ENCODE results near the gene RPL35.

RPL35 gene

DNA sequence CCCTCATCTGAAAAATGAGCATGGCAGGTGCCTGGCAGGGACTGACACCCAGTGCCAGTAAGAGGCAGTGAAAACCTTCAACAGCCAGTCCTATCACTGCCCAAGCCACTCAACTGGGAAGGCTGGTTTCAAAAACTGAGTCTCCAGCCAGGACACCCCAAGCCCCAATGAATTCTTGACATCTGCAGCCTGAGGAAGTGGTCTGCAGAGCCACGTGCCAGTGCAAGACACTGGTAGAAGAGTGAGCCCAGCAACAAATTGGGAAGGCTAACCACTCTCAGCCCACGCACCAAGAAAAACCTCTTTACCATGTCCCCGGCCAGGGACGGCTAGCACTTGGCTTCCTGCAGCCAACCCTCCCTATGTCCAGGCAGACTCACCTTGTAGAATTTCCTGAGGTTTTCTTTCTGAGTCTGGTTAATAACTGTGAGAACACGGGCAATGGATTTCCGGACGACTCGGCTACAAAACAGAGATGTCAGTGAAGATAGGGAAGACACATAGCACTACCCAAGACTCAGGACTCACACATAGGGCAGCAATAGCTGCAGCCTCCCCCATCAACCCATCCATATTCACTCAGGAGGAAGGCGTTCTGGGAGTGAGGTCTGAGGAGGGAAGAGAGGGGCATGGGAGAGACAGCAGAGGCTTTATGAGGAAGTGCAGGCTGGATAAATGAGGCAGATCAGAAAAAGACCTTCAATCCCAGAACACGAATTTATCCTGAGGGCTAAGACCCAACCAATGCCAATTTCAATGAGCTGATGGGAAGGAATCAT lies 1.8 kb downstream of the RPL35 start:
- DNase-seq (ENCODE audit: low spot score) = no peak
- in situ Hi-C loops (cut with MboI; ENCODE audit: low pct_unique_long_range_greater_than_20kb, low sequenced_read_pairs, unreplicated experiment) = no loop called here
- no peak for TF ChIP-seq CTCF (IDR thresholded peaks at IDR 0.05; ENCODE audit: extremely low read depth, insufficient read depth, missing control alignments)

- in situ Hi-C loops (cut with MboI; ENCODE audit: low pct_unique_long_range_greater_than_20kb, low sequenced_read_pairs, unreplicated experiment) = no loop called here
- no peak for DNase-seq (ENCODE audit: low spot score)
- TF ChIP-seq CTCF (IDR thresholded peaks at IDR 0.05; ENCODE audit: extremely low read depth, insufficient read depth, missing control alignments) = no peak
Measured at GRCh38 chr9:124858330-124859046, 3.3 kb downstream of the RPL35 start.

DNA sequence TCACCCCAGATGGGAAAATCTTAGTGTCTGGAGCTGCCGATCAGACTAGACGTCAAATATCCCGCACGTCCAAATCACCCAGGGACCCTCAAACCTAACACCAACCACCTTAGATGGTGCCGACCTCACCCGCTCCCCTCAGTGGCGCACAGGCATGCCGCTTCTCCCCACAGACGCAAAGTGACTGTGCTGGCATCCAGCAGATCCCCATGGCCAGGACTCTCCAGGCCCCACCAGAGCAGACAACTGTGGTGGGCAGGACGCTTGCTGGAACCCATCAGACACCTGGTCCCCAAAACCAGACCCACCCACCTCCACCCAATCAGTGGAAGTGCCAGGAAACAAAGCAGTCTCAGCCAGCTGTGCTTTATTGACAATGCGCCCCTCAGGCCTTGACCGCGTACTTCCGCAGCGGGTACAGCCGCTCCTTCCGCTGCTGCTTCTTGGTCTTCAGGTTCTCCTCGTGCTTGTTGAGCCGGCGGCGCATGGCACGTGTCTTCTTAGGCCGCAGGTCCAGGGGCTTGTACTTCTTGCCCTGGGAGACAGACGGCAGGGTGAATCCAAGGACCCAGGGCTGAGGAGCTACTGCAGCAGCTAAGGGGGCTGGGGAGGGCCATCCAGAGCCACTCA lies 4.1 kb downstream of the RPL35 start:
- in situ Hi-C loops (cut with MboI; ENCODE audit: low pct_unique_long_range_greater_than_20kb, low sequenced_read_pairs, unreplicated experiment) = no loop called here
- no peak for DNase-seq (ENCODE audit: low spot score)
- TF ChIP-seq CTCF (IDR thresholded peaks at IDR 0.05; ENCODE audit: extremely low read depth, insufficient read depth, missing control alignments) = no peak

- TF ChIP-seq CTCF (IDR thresholded peaks at IDR 0.05; ENCODE audit: extremely low read depth, insufficient read depth, missing control alignments) = peak; percentile 47
- in situ Hi-C loops (cut with MboI; ENCODE audit: low pct_unique_long_range_greater_than_20kb, low sequenced_read_pairs, unreplicated experiment) = no loop called here
- DNase-seq (ENCODE audit: low spot score) = no peak
Measured at GRCh38 chr9:124855944-124856765, 5.6 kb downstream of the RPL35 start.

DNA sequence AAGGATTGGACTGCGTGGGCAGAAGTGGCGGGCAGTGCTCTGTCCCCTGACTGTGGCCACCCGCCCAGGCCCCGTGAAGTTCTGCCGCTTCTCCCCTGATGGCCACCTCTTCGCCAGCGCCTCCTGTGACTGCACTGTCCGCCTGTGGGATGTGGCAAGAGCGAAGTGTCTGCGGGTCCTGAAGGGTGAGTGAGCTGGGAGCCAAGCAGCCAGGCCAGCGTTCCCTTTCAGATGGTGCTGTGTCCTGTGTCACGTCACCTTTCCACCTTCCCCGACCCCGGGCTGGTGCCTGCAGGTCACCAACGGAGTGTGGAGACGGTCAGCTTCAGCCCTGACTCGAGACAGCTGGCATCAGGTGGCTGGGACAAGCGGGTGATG lies 6.2 kb downstream of the RPL35 start:
- TF ChIP-seq CTCF (IDR thresholded peaks at IDR 0.05; ENCODE audit: extremely low read depth, insufficient read depth, missing control alignments) = no peak
- no peak for DNase-seq (ENCODE audit: low spot score)
- in situ Hi-C loops (cut with MboI; ENCODE audit: low pct_unique_long_range_greater_than_20kb, low sequenced_read_pairs, unreplicated experiment) = no loop called here

DNA sequence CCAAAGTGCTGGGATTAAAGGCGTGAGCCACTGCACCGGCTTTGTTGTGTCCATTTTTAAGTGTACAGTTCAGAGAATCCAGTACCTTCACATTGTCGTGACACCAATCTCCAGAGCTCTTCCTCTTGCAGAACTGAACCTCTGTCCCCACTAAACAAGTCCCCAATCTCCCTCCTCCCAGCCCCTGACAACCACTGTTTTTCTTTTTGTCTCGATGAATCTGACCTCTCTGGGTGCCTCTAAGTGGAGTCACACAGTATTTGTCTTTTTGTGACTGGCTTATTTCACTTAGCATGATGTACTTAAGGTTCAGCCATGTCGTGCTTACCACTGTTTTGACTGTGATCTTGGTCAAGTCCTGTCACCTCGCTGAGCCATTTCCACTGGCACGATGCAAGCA lies 6.9 kb downstream of the RPL35 start:
- TF ChIP-seq CTCF (IDR thresholded peaks at IDR 0.05; ENCODE audit: extremely low read depth, insufficient read depth, missing control alignments) = no peak
- in situ Hi-C loops (cut with MboI; ENCODE audit: low pct_unique_long_range_greater_than_20kb, low sequenced_read_pairs, unreplicated experiment) = loop anchor here (5.0 kb wide), 1 partner anchor 83 kb away; the partner anchor contains the start of gene NR6A1
- no peak for DNase-seq (ENCODE audit: low spot score)

Measured in GM13977 (cell line).